ENCODE data around the gene TNFRSF6B. TPM values are rescaled to one million over a fixed set of nuclear protein-coding genes. Genes with fewer than 3 reads are reported as not detected.
A peak's percentile ranks its signal among the peaks of the same experiment; 100 is the strongest.

Gene TNFRSF6B
- total RNA-seq, 1 donor from 2014 or later: 817 TPM

GRCh38 chr20:63707558-63708300 is 11.3 kb downstream of the TNFRSF6B start, which contains the start of the genes ARFRP1 and ZGPAT:
TSS of gene ARFRP1 (minus strand) at chr20:63707976. CDS start at chr20:63707091, 885 bp downstream.
TSS of gene ZGPAT (plus strand) at chr20:63708039. CDS start at chr20:63708581, 542 bp downstream.
- DNase-seq (ENCODE audit: low read depth): no peak
- no peak for TF ChIP-seq CTCF (conservative IDR thresholded peaks at IDR 0.05; ENCODE audit: low read depth, low read length)
- peak within 1 kb of the TSS; percentile 90 for H3K4me3 ChIP-seq (ENCODE audit: low read depth, low read length)

DNA sequence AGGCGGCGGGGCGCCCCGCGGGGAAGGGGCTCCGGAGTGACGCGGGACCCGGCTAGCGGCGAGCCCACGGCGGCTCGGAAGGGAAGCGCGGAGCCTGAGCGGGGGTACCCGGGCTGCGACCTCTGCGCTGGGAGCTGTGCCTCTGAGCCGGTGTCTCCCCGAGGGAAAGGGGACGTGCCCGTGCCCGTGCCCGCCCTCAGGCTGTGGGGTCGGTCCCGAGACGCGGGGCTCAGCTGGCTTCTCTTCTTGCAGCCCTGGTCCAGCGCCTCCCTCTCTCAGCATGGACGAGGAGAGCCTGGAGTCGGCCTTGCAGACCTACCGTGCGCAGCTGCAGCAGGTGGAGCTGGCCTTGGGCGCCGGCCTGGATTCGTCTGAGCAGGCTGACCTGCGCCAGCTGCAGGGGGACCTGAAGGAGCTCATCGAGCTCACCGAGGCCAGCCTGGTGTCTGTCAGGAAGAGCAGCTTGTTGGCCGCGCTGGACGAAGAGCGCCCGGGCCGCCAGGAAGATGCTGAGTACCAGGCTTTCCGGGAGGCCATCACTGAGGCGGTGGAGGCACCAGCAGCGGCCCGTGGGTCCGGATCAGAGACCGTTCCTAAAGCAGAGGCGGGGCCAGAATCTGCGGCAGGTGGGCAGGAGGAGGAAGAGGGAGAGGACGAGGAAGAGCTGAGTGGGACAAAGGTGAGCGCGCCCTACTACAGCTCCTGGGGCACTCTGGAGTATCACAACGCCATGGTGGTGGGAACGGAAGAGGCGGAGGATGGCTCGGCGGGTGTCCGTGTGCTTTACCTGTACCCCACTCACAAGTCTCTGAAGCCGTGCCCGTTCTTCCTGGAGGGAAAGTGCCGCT is 12.1 kb downstream of the TNFRSF6B start:
- no peak for DNase-seq (ENCODE audit: low read depth)
- peak overlapping the region; percentile 90 for H3K4me3 ChIP-seq (ENCODE audit: low read depth, low read length)
- TF ChIP-seq CTCF (conservative IDR thresholded peaks at IDR 0.05; ENCODE audit: low read depth, low read length): no peak

GRCh38 chr20:63709149-63709527 is 12.7 kb downstream of the TNFRSF6B start:
- H3K4me3 ChIP-seq (ENCODE audit: low read depth, low read length): peak overlapping the region; percentile 90
- no peak for DNase-seq (ENCODE audit: low read depth)
- no peak for TF ChIP-seq CTCF (conservative IDR thresholded peaks at IDR 0.05; ENCODE audit: low read depth, low read length)

DNA sequence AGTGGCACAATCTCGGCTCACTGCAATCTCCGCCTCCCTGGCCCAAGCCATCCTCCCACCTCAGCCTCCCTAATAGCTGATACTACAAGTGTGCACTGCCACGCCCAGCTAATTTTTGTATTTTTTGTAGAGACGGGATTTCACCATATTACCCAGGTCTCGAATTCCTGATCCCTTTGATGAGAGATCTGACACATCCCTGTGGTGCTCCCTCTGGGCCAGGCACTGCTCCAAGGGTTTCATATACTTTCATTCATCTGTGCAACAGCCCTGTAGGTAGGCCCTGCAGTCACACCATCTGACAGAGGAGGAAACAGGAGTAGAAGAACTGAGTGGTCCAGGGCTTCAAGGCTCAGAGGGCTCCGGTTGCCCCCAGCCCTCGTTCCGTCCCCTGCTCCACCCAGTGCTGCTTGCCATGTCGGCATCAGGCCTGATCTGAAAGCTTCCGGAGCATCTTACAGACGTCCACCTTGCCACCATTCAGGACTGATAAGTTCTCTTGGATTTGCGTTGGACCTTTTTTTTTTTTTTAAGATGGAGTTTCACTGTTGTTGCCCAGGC is 14.7 kb downstream of the TNFRSF6B start:
- no peak for TF ChIP-seq CTCF (conservative IDR thresholded peaks at IDR 0.05; ENCODE audit: low read depth, low read length)

GRCh38 chr20:63712191-63712590 is 15.7 kb downstream of the TNFRSF6B start:
- no peak overlapping the region for H3K4me3 ChIP-seq (ENCODE audit: low read depth, low read length)
- TF ChIP-seq CTCF (conservative IDR thresholded peaks at IDR 0.05; ENCODE audit: low read depth, low read length): no peak
- DNase-seq (ENCODE audit: low read depth): no peak

More for the DNA sequence above, 14.7 kb downstream of the TNFRSF6B start:
- no peak for DNase-seq (ENCODE audit: low read depth)
- no peak overlapping the region for H3K4me3 ChIP-seq (ENCODE audit: low read depth, low read length)

DNA sequence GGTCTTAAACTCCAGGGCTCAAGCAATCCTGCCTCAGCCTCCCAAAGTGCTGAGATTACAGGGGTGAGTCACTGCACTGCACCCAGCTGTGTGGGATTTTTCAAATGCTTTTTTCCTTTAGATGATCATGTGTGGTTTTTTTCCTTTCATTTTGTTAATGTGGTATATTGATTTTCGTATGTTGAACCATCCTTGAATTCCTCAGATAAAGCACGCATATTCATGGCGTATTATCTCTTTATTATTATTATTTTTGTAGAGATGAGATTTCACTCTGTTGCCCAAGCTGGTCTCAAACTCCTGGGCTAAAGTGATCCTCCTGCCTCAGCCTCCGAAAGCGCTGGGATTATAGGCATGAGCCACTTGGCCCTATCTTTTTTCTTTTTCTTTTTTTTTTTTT is 18.4 kb downstream of the TNFRSF6B start:
- no peak for DNase-seq (ENCODE audit: low read depth)
- no peak for TF ChIP-seq CTCF (conservative IDR thresholded peaks at IDR 0.05; ENCODE audit: low read depth, low read length)
- H3K4me3 ChIP-seq (ENCODE audit: low read depth, low read length): no peak overlapping the region

Measured in epithelial cell of proximal tubule (primary cell).